NB4 (cell line): ENCODE results near the gene OR2T12.

Experiments
- CTCF ChIP-seq: IDR thresholded peaks from one replicate; pipeline ENCODE4 v1.5.1; 2012; ENCODE audit warnings: low read depth, low read length
- MAX ChIP-seq: IDR thresholded peaks from 2 replicates; pipeline ENCODE4 v1.6.1; 2011; ENCODE audit warnings: low read depth, low read length
- MYC ChIP-seq: IDR thresholded peaks from 2 replicates; pipeline ENCODE4 v1.6.1; 2011; ENCODE audit warnings: low read depth, low read length
- POLR2A ChIP-seq: IDR thresholded peaks from 2 replicates; pipeline ENCODE4 v1.6.1; 2011; ENCODE audit warnings: mild to moderate bottlenecking; ENCODE audit not compliant: insufficient read length; ENCODE audit errors: extremely low read depth

GRCh38 chr1:248306103-248306502 lies 2.9 kb upstream of the OR2T12 start:
- TF ChIP-seq MAX (no peak), CTCF (no peak), MYC (no peak), POLR2A (no peak)
